Fibroblast of skin of left quadriceps (primary cell): ENCODE results near the gene RIBC1.
"Not testable (repeated sequence)": the region's sequence is repeated elsewhere in the genome, so short reads cannot be mapped to it uniquely, and the experiment has no call there.

ENCODE experiments used
- DNase-seq, 2 experiments: peaks; one replicate each; pipeline ENCODE4 v3.0.0-alpha.2; 2013; ENCODE audit warnings: low read depth in 2 of 2

The RIBC1 gene

DNA sequence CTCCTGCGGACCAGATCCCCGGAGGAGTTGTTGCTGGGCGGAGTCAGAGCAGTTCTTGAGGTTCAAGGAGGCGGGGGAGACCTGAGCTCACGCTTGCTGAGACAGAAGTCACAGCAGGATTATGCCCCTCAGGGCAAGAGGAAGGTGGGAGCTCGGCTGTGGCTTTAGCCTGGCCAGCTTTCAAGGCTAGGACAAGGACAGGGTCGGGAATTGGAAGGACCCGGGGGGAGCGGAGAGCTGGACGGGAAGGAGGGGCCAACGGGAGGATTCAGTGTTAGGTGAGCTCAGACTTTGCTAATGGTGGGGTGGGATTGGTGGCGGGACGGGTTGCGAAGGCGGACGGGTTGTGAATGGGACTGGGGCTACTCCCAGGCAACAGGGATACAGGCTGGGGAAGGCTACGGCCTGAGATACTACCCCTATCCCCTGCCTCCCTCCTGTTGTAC, at the start of gene RIBC1:
RIBC1 (plus strand) TSS at position 13 of the 446 bp plus-strand sequence. CDS start 3,404 bp downstream, outside the sequence.
- DNase-seq: no peak

DNA sequence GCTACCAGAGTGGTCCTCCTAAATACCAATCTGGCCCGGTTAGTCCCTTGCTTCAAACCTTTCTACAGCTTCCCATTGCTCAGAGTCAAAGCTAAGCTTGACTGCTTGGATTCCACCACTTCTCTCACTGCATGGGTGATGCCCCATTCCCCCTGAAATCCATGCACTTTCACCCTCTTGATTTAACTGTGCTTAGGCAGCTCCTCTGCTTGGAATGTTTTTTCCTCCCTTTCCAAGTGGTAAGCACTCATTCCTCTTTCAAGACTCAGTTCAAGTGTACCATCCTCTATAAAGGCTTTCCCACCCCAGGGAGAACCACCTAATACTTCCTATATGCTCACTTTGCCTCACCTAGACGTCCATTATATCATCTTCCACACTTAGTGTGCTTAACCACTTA, 49.4 kb upstream of the RIBC1 start:
- no peak for DNase-seq

DNA sequence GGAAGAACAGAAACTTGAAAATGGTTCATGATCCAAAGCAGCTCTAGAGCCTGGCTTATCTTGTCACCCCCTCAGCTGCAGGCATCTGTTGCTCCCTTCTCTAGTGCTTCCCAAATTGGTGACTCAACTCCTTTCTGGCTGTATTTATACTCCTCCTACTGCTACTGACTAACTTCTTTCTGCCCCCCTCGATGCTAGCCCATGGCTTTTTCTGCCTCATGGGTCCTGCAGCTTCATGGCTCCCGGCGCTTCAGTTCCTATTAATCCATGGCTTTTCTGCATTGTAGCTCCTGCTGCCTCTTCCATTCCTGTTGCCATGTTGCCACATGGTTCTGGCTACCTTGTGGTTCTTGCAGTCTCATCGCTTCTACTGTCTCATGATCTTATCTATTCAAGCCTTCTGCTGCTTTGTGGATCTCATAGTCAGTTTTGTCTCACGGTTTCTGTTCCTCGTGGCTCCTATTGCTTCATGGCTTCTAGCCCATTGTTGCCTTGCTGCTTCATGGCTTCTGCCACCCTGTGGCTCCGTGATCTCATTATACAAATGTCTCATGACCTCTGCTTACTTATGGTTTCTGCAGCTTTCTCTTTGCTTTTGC, 48.4 kb upstream of the RIBC1 start:
- no peak for DNase-seq

DNA sequence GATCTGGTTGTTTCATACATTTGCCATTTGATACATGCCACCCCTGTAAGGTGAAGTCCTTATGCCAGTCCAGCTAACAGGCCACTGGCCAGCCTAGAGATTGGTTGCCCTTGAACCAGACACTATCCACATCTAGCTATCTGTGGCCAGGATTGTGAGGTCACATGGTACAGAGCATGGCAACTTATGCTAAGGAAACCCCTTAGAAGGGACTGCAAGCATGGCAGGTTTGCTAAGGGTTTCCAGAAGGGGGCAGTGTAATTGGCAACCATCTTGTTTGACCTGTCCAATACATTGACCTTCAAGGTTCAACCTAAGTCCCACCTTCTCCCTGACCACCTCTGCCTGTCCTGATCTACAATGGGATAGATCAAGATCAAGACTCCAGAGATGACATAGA, 47.8 kb upstream of the RIBC1 start:
- DNase-seq: no peak

DNA sequence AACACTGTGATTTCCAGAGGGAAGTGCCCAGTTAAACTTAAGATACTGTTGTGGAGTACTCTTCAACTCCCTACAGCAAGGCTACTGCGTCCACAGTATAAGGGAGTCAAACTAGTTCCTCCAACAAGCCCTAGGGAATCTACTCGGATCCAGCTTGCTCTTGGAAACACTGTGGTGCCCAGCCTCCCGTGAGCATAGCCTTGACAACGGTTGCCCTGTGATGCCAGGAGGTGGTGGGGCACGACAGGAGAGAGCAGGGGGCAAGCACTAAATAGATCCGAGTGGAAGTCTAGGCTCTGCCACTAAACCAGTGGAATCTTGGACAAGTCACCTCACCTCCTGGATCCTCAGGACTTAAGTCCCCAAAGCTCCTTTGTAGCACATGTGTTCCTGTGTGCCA, 45.8 kb upstream of the RIBC1 start:
- DNase-seq: no peak

DNA sequence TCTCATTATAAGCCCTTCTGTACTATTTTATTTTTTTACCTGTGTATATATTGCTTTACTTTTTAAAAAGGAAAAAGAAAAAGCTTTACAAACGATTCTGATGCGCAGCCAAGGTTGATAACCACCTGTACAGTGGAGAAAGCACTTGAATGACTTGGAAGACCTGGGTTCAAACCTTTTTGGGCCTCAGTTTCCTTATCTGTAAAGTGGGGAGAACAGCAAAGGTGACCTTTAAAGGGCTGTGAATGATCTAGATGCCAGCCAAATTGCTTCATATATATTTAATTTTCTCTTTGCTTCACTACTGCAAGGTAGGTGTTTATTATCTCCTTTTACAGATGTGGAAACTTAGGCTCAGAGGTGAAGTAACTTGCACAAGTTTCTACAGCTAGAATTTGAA, 45.2 kb upstream of the RIBC1 start:
- DNase-seq: no peak

DNA sequence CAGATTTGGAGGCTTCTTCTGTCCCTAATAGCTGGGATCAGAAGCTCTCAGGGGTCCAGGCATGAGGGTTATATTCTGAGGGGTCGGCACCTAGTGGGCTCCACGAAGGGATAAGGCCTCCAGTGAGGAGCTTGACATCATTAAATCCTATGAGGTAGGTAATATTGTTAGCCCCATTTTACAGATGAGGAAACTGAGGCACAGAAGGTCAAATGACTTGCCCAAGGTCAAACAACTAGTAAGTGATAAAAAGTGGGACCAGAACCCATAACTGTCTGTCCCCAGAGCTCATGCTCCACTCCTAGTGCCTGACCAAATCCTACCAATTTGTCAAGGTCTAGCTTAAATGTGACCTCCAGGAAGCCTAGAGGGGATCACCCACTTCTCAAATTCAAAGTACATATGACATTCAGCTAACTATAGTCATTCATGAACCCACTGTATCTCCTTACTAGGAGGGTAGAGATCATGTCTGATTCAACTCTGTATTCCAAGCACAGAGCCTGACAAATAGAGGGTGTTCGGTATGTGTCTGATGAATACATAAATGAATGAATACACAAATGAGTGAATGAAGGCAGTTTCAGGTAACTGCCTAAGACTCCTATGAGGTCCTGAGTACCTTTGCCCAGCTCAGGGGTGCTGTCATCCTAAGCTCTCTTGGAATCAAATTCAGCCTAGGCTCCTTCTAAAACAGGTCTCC, 43.5 kb upstream of the RIBC1 start:
- DNase-seq: no peak

DNA sequence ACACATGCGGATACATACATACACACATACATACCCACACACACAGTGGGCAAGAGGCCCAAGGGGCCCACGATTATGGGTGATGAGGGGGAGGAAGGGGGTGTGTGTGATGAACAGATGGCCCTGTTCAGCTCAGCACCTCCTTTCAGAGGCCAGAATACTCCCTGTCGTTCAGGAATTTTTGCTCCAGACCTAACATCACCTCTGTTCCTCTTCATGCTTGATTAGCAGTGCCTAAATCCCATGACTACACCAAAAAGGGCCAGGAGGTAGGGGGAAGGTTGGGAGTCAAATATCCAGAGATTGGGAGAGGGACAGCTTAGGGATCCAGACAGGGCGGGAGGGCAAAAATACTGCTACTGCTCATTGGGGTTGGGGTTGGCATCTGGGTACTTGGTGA, 42.9 kb upstream of the RIBC1 start:
- no peak for DNase-seq

DNA sequence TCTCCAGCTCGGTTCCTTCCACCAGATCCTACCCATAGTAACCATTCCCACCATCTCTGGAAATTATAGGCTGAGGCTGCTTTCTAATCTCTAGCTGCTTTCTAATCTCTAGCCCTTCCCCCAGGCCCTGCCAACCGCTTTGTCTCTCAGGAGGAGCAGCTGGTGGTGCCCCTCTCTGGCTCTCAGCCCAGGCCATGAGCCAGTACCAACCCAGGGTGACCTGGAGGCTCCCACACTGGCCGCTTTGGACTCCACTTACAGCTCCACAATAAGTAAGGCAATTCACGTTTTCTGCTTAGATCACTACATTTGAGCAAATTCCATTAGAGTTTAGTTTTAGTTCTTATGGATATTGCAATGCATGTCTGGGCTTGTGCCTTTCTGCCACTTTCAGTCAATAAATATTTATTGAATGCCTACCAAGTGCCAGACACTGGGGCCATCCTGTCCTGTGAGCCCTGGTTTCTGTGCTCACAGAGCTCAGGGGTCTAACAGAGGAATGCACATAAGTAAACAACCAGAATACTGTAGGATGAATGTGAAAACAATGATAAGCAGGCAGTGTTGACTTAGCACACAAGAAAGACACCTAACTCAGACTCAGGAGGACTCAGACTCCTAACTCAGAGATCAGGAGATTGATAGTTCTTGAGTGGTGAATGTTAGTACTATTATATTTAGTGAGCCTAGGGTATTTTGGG, 39.1 kb upstream of the RIBC1 start:
- DNase-seq: no peak

DNA sequence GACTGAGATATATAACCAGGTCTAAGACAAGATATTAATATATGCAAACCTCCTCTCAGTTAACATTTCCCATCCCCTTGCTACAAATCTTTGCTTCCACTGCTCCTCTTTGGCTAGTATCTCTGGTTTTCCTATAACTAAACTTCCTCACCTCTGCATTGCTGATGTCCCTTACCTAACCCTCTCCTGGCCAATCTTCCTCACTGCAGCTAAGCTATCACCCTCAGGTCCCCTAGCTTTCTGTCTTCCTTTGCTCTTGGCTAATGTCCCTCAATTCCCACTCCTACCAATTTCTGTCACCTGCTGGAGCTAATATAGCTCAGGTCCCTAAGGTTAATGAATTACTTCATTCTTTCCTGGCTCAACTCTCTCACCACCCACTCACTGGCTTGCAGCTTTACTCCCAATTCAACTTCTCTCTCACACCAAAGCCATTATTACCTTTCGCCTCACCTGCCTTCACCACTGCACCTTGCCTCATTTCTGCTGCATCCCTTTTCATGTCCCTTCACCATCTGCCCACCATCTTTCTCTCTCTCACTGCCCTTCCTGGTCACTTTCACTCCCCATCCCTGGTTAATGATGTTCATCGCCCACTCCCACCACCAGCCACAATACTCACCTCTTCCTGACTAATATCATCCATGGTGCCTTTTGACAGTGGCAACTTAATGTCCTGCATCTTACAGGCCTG, 26.9 kb upstream of the RIBC1 start:
- DNase-seq: no peak

DNA sequence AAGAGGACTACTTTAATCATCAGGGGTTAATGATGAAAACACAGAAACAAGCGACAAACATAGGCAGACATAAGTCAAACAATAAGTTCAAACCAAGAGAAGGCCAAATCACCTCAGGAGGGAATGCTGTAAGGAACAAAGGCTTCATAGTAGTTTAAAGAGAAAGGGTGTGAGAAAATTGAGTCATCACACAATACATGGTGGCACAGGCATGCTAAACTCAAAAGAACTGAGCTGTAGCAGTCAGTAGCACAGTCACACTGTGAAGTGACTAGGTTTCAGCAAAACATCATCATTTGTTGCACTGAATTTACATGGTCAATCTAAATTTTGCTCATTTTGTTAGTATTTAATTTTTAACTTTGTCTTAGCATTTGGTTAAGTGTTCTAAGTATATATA, 24.5 kb upstream of the RIBC1 start:
- DNase-seq: no peak

DNA sequence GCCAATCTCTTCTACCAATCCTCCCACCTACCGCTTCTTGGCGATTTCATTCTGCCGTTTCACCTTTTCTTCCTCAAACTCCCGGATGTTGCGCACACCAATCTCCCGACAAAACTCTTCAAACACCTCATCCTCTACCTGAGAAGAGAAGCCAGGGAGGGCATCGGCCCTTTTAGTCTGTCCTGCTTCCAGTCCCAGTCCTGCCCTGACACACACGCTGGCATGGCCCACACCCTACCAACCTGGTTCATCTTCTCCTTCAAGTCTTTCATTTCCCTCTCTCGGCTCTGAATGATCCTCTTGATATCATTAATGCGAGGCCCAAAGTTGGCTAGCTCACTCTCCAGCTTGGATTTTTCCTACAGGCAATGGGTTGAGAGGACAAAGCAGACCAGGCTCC, 19.1 kb upstream of the RIBC1 start:
- no peak for DNase-seq

DNA sequence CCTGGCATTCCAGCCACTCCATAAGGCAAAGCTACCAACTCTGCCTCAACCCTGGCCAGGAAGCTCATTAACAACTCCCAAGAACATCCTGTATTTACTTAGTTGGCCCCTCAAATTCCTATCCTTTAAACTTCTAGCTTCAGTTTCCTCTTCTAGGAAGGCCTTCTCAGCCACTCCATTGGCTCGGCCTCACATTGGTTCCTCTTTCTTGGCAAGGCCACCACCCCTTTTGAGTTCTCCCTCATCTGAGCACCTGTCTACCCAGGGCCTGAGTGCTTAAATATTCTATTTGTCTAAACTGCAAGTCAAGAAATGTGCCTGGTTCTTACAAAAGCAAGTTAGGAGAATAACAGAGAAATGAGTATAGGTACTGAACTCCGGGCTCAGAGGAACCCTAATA, 10.2 kb upstream of the RIBC1 start:
- no peak for DNase-seq

DNA sequence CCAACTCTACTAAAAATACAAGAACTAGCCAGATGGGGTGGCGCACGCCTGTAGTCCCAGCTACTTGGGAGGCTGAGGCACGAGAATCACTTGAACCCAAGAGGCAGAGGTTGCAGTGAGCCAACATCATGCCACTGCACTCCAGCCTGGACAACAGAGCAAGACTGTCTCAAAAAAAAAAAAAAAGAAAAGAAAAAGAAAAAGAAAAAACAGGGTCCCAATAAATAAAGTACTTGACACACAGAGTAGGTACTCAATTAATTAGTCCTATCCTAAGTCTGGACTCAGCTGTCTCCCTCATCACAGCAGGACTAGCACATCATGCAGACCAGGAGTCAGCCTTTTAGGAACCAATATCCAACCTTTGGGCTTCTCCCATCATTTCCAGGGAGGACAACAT, 2.3 kb upstream of the RIBC1 start:
- DNase-seq: not testable (repeated sequence)

DNA sequence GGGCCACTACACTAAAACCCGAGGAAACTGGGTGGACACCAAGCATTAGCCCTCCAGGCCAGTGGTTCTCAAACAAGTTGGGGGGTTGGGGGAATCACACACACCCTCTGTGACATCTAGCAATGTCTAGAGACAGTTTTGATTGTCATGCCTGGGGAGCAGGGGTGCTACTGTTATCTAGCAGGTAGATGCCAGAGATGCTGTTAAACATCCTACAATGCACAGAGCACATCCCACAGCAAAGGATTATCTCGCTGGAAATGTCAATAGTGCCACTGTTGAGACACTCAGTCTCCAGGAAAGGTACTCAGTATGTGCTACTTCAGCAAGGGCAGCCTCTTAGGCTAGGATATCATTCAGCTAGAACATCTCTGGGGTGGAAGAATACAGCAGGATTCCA, 1.5 kb upstream of the RIBC1 start:
- DNase-seq: no peak

DNA sequence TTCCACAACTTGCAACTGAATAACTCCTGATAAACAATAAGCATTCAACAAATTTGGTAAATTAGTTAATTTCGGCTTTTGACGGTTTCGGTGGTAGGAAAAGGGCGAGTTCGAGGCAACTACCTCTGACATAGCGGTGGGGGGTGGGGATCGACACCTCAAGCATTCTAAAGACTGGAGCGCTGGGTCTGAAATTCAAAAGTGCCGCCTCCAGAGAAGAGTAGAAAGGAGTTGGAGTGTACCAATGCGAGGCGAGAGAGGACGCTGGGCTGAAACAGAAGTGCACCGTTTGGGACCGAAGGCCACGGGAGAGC, 944 bp upstream of the RIBC1 start:
- peak in 1 of 2 experiments; percentile 7 for DNase-seq

DNA sequence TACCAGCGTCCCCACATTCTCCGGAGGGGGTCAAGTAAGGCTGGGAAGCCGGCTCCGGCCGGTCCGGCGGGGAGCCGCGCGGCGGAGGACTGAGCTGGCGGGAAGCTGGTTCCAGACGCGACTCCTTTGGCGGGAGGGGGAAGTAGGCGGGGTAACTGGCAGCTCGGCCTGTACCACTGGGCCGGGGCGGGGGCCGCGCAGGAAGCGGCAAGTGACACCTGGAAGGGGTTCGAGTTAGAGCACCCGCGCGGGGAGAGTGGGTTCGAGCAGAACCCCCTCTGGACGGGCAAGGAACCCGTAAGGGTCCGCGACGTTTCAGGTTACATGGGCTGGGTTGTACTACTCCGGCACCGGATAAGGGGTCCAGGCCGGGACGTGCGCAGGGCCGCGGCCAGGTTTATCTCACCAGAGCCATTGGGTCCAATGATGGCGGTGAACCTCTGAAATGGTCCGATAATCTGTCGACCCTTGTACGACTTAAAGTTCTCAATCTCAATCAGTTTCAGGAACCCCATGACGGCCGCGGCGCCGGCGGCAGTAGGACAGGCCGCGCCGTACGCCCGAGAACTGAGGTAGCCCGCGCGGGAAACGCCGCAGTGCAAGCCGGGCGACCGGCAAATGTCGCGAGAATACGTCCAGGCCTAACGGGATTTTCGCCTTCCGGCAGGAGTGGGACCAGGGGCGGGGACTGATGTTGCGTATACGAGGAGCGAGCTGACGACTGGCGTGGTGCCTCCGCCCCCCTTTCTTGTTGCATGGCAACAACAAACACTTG, 400 bp upstream of the RIBC1 start, which contains the start of gene SMC1A:
SMC1A (minus strand) TSS at position 569 of the 775 bp plus-strand sequence; CDS start at position 515, 54 bp downstream.
- peak; percentile 87 to 89 for DNase-seq

DNA sequence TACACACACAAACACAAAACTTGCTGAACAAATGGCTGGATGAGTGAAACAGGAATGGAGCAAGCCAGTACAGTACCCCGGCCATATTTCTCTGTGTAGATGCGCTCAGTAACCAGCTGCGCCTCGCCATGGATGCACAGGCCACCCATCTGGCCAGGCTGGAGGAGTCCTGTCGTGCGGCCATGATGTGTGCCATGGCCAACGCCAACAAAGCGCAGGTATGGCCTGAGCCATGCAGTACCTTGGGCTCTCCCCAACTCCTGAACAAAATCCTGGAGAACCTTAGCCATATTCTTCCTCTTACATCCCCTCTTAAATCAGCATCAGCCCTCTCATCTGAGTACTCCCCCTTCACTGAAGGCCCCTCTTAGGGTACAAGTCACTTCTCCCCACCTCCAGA, 7.1 kb downstream of the RIBC1 start:
- DNase-seq: no peak

DNA sequence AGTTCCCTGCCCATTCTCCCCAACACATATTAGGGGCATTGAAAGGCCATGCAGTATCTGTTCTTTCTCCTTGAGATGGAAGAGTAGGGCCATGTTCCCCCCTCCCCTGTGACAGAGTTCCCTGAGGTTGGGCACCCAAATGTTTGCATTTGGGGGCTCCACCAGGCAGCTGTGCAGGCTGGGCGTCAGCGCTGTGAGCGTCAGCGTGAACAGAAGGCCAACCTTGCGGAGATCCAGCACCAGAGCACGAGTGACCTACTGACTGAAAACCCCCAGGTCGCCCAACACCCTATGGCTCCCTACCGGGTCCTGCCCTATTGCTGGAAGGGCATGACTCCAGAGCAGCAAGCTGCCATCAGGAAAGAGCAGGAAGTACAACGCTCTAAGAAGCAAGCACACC, 7.6 kb downstream of the RIBC1 start:
- no peak for DNase-seq

DNA sequence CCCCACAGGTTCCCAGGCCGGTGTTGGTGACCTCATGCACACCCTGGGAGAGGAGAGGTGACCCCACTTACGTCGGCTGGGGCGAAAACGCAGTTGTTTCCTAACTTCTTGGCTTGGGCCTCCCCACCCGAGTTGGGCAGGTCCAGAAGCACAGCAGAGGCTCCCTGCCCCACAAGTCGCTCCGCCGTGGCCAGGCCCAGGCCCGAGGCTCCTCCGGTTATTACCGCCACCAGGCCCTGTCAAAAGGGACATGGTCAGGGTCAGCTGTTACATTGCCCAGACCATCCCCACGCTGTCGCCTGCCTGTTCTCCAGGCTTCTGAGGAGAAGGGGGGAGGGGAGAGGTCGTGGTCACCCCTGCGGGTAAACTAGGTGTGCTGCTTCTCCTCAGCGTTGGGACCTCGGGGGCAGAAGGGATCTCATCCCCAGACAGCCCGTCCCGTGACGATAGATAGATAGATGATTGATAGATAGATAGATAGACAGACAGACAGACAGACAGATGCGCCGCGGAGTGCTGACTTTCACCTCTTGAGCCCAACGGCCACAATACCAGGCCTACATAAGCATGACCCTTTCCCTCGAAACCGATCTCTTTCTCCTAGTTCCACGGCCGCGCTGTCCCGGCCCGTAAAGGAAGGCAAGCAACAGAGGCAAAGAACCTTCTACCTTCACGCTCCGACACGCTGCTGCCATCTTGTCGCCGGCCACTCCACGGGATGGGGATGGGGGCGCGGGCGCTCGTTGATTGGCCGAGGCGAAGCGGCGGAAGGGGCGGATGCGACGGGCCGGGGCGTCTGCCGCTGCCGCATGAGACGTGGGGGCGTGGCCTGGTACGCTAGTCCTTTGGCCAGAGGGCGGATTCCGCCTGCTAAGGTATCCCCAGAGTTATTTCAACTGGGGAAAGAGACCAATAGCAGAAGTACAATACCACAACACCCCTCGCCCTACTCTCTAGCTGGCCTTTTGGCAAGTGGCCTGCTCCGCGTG, 11.3 kb downstream of the RIBC1 start, which contains the start of gene HSD17B10:
HSD17B10 (minus strand) TSS at position 720 of the 989 bp plus-strand sequence; CDS start at position 695, 25 bp downstream.
- peak in 1 of 2 experiments; percentile 40 for DNase-seq
